A673 (cell line): Measurements from ENCODE around the gene SYNJ2.

Source experiments
- CTCF ChIP-seq: fragments of 300-800, 200-600 bp; sonication (generic); conservative IDR thresholded peaks from 2 replicates; pipeline ENCODE4 v1.5.1; 2017; ENCODE audit warnings: low read depth, mild to moderate bottlenecking, antibody characterized with exemption, low read length, moderate library complexity, mixed read lengths
- EZH2 ChIP-seq: fragments of 200-600 bp; sonication (generic); IDR thresholded peaks from 2 replicates; pipeline ENCODE4 v1.6.1; 2017; ENCODE audit warnings: borderline replicate concordance, low read depth, mild to moderate bottlenecking, mixed read lengths, antibody characterized with exemption, low read length; ENCODE audit not compliant: poor library complexity, severe bottlenecking

- no peak for TF ChIP-seq CTCF
- TF ChIP-seq EZH2 = no peak
Observed at GRCh38 chr6:158040804-158041347, 59.2 kb downstream of the SYNJ2 start.
